ENCODE data around the gene NT5E.

The NT5E gene

GRCh38 chr6:85483846-85484245 lies 34.0 kb downstream of the NT5E start:
- TF ChIP-seq, protein P1, sequence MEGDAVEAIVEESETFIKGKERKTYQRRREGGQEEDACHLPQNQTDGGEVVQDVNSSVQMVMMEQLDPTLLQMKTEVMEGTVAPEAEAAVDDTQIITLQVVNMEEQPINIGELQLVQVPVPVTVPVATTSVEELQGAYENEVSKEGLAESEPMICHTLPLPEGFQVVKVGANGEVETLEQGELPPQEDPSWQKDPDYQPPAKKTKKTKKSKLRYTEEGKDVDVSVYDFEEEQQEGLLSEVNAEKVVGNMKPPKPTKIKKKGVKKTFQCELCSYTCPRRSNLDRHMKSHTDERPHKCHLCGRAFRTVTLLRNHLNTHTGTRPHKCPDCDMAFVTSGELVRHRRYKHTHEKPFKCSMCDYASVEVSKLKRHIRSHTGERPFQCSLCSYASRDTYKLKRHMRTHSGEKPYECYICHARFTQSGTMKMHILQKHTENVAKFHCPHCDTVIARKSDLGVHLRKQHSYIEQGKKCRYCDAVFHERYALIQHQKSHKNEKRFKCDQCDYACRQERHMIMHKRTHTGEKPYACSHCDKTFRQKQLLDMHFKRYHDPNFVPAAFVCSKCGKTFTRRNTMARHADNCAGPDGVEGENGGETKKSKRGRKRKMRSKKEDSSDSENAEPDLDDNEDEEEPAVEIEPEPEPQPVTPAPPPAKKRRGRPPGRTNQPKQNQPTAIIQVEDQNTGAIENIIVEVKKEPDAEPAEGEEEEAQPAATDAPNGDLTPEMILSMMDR (IDR thresholded peaks at IDR 0.05), result no peak

DNA sequence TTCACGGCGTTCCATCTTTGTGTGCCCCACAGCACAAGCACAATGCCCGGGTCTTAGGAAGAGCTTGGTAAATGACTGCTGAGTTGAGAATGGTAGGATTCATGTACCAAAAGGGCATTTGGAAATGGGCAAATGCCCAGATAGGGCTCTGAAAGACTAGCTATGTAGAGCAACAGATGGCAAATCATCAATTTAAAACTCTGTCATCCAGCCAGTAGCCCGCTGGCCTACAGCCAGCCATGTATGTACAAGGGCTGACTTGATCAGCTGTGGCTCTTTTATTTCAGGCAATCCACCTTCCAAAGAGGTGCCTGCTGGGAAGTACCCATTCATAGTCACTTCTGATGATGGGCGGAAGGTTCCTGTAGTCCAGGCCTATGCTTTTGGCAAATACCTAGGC lies 35.1 kb downstream of the NT5E start:
- TF ChIP-seq, protein P1 (IDR thresholded peaks at IDR 0.05), result no peak

- TF ChIP-seq, protein P1 (IDR thresholded peaks at IDR 0.05), result no peak
Measured at GRCh38 chr6:85490516-85491248, 40.8 kb downstream of the NT5E start.

- TF ChIP-seq, protein P1 (IDR thresholded peaks at IDR 0.05), result no peak
Measured at GRCh38 chr6:85493389-85493788, 43.5 kb downstream of the NT5E start.

- TF ChIP-seq, protein P1 (IDR thresholded peaks at IDR 0.05), result no peak
Measured at GRCh38 chr6:85494547-85495536, 45.0 kb downstream of the NT5E start.

DNA sequence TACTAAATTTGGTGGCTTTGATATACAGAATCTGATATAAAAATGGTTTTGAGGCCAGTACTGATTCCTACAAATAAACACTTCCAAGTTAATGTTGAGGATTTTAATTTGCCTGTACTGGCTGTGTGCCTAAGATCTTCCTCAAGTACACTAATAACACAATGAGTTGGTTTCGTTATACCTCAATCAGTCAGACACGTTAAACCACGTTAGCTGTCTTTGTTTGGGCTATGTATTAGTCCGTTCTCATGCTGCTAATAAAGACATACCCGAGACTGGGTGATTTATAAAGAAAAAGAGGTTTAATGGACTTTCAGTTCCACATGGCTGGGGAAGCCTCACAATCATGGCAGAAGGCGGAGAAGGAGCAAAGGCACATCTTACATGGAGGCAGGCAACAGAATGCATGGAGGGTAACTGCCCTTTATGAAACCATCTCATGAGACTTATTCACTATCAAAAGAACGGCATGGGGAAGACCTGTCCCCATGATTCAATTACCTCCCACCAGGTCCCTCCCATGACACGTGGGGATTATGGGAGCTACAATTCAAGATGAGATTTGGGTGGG lies 46.2 kb downstream of the NT5E start:
- TF ChIP-seq, protein P1 (IDR thresholded peaks at IDR 0.05), result no peak

DNA sequence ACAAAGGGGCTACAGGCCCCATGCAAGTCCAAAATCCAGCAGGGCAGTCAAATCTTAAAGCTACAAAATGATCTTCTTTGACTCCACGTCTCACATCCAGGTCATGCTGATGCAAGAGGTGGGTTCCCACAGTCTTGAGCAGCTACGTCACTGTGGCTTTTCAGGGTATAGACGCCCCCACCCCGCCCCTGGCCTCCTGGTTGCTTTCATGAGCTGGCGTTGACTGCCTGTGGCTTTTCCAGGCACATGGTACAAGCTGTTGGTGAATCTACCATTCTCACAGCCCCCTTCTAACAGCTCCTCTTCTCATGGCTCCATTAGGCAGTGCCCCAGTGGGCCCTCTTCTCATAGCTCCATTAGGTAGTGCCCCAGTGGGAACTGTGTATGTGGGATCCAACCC lies 47.0 kb downstream of the NT5E start:
- TF ChIP-seq, protein P1 (IDR thresholded peaks at IDR 0.05), result no peak
